GM12873 (cell line): ENCODE data around the gene DDX6.

Experiments
- TF ChIP-seq, protein P1 (sequence below): IDR thresholded peaks from 2 replicates; pipeline ENCODE4 v1.5.1; 2012; ENCODE audit warnings: low read depth, mild to moderate bottlenecking, moderate library complexity, low read length, control low read depth; ENCODE audit not compliant: insufficient read depth; ENCODE audit errors: missing control alignments

Gene DDX6, protein sequence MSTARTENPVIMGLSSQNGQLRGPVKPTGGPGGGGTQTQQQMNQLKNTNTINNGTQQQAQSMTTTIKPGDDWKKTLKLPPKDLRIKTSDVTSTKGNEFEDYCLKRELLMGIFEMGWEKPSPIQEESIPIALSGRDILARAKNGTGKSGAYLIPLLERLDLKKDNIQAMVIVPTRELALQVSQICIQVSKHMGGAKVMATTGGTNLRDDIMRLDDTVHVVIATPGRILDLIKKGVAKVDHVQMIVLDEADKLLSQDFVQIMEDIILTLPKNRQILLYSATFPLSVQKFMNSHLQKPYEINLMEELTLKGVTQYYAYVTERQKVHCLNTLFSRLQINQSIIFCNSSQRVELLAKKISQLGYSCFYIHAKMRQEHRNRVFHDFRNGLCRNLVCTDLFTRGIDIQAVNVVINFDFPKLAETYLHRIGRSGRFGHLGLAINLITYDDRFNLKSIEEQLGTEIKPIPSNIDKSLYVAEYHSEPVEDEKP

DNA sequence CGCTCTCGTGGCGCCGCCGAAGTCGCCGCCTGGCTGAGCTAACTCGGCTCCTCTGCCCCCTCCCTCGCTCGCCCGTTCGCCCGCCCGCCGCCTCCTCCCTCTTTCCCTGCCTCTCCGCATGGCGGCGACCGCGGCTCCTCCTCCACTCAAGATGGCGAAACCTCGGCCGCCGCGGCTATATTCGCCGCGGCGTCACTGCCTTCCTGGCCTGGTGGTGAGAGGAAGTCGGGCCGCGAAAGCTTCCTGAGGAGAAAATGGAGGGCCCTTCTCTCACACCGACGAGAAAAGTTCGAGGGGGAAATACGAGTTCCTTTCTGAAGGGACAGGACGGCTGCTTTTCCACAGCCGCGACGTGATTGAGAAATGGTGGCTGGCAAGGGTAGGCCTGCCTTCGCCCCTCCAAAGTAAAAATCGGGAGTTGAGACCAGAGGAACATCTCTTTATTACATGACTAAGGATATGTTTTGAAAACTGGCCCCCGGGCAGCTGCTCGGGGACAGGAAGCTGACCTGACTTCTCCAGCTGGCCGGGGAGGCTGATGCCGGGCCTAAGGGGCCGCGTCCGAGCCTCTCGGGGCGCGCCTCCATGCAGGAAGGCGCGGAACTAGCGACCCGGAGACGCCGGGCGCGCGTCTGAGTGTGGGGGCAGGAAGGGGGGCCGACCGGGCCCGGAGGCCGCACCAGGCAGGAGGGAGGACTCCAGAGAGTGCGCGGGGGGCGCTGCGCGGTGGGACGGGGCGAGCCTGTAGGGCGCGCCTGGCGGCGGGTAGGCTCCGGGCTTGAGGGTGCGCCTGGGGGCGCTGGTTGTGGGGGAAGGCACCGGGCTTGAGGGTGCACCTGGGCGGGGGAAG is at the start of gene DDX6:
TSS of gene DDX6 (minus strand) at position 54 of the 850 bp plus-strand sequence. CDS start 4,913 bp downstream, outside the sequence.
- TF ChIP-seq, protein P1, sequence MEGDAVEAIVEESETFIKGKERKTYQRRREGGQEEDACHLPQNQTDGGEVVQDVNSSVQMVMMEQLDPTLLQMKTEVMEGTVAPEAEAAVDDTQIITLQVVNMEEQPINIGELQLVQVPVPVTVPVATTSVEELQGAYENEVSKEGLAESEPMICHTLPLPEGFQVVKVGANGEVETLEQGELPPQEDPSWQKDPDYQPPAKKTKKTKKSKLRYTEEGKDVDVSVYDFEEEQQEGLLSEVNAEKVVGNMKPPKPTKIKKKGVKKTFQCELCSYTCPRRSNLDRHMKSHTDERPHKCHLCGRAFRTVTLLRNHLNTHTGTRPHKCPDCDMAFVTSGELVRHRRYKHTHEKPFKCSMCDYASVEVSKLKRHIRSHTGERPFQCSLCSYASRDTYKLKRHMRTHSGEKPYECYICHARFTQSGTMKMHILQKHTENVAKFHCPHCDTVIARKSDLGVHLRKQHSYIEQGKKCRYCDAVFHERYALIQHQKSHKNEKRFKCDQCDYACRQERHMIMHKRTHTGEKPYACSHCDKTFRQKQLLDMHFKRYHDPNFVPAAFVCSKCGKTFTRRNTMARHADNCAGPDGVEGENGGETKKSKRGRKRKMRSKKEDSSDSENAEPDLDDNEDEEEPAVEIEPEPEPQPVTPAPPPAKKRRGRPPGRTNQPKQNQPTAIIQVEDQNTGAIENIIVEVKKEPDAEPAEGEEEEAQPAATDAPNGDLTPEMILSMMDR, result peak; percentile 37

DNA sequence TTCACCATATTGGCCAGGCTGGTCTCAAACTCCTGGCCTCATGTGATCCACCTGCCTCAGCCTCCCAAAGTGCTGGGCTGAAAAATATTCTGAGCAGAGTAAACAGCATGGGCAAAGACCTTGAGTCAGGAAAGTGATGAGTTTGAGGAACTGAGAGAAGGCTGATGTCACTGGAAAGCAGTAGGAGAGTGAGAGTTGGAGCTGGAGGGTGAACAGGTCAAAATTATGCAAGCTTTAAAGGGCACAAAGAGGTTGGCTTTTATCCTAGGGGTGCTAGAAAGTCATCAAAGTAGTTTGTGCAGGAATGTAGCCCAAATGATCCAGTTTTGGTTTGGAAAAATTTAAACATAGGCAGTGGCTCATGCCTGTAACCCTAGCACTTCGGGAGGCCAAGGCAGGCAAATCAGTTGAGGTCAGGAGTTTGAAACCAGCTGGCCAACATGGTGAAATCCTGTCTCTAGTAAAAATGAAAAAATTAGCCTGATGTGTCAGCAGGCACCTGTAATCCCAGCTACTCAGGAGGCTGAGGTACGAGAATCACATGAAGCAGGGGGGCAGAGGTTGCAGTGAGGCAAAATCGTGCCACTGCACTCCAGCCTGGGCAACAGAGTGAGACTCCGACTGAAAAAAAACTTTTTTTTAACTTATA is 48.1 kb upstream of the DDX6 start:
- TF ChIP-seq, protein P1, result no peak

GRCh38 chr11:118837868-118838267 is 46.9 kb upstream of the DDX6 start:
- TF ChIP-seq, protein P1, result no peak

GRCh38 chr11:118834427-118835028 is 43.6 kb upstream of the DDX6 start:
- TF ChIP-seq, protein P1, result no peak

- TF ChIP-seq, protein P1, result no peak
These were observed 36.2 kb upstream of the DDX6 start for GRCh38 chr11:118827118-118827517.

- TF ChIP-seq, protein P1, result no peak
These were observed 29.7 kb upstream of the DDX6 start for GRCh38 chr11:118820412-118821357.
